Measurements from ENCODE around the gene GAB1.

GRCh38 chr4:143498021-143498420 lies 161.3 kb downstream of the GAB1 start:
- TF ChIP-seq CTCF (IDR thresholded peaks at IDR 0.05; ENCODE audit: low read length) (no peak), EZH2 (IDR thresholded peaks at IDR 0.05; ENCODE audit: borderline replicate concordance, low read length) (no peak)
